Lower leg skin (tissue), 4 donors: Measurements from ENCODE around the gene MYADML2. TPM values are rescaled to one million over a fixed set of nuclear protein-coding genes. Genes with fewer than 3 reads are reported as not detected.
"Not testable (repeated sequence)": the region's sequence is repeated elsewhere in the genome, so short reads cannot be mapped to it uniquely, and the experiment has no call there.

Source experiments
- DNase-seq, 2 donors: peaks; one replicate each; pipeline ENCODE4 v3.0.0-alpha.2; 2019; ENCODE audit warnings: low spot score in 2 of 2
- H3K4me3 ChIP-seq: fragments of 200-600 bp; sonication (generic); 2 replicates; pipeline ENCODE4 v1.5.1; 2017; ENCODE audit warnings: mild to moderate bottlenecking, low read depth; ENCODE audit not compliant: poor library complexity, severe bottlenecking
- POLR2A ChIP-seq, 2 donors: fragments of 450-650 bp; IDR thresholded peaks; one replicate each; pipeline ENCODE4 v1.6.1; 2016 to 2017; ENCODE audit warnings: antibody characterized with exemption in 2 of 2, mild to moderate bottlenecking in 1 of 2, moderate library complexity in 1 of 2
- WGBS, 2 donors: methylation state at CpG; one replicate each; pipeline ENCODE4 v1.1.5; 2018; 5-methylcytosine and 5-hydroxymethylcytosine counted together
- intact Hi-C: fragments of 100-400 bp; cut with DNase I; formaldehyde crosslinking; loops from one replicate; pipeline ENCODE4 v1.15.0; 2023; ENCODE audit warnings: low total_unique reads
- total RNA-seq, 4 donors: library from RNA; depleted of rRNA; stranded (reverse); fragments of >200 nt; gene quantifications; one replicate each; pipeline ENCODE4 v1.1.0, GENCODE V29; 2016
- TF ChIP-seq, protein P1 (sequence below), 3 donors: fragments of 450-650 bp; IDR thresholded peaks; one replicate each; pipeline ENCODE4 v1.5.1; 2016; ENCODE audit warnings: antibody characterized with exemption in 3 of 3, mild to moderate bottlenecking in 3 of 3, moderate library complexity in 2 of 3

MYADML2 gene
- total RNA-seq, 4 donors from 2014 or later: not detected

- 86 to 90% methylated on average over 19 to 21 of the region's 21 CpGs for WGBS, 2 donors
- no peak overlapping the region for H3K4me3 ChIP-seq
- intact Hi-C loops: no loop called here
- TF ChIP-seq POLR2A (IDR thresholded peaks at IDR 0.05): no peak
- TF ChIP-seq, protein P1, sequence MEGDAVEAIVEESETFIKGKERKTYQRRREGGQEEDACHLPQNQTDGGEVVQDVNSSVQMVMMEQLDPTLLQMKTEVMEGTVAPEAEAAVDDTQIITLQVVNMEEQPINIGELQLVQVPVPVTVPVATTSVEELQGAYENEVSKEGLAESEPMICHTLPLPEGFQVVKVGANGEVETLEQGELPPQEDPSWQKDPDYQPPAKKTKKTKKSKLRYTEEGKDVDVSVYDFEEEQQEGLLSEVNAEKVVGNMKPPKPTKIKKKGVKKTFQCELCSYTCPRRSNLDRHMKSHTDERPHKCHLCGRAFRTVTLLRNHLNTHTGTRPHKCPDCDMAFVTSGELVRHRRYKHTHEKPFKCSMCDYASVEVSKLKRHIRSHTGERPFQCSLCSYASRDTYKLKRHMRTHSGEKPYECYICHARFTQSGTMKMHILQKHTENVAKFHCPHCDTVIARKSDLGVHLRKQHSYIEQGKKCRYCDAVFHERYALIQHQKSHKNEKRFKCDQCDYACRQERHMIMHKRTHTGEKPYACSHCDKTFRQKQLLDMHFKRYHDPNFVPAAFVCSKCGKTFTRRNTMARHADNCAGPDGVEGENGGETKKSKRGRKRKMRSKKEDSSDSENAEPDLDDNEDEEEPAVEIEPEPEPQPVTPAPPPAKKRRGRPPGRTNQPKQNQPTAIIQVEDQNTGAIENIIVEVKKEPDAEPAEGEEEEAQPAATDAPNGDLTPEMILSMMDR (IDR thresholded peaks at IDR 0.05): no peak
- DNase-seq: no peak
Observed at GRCh38 chr17:81984773-81985410, 37.9 kb upstream of the MYADML2 start.

DNA sequence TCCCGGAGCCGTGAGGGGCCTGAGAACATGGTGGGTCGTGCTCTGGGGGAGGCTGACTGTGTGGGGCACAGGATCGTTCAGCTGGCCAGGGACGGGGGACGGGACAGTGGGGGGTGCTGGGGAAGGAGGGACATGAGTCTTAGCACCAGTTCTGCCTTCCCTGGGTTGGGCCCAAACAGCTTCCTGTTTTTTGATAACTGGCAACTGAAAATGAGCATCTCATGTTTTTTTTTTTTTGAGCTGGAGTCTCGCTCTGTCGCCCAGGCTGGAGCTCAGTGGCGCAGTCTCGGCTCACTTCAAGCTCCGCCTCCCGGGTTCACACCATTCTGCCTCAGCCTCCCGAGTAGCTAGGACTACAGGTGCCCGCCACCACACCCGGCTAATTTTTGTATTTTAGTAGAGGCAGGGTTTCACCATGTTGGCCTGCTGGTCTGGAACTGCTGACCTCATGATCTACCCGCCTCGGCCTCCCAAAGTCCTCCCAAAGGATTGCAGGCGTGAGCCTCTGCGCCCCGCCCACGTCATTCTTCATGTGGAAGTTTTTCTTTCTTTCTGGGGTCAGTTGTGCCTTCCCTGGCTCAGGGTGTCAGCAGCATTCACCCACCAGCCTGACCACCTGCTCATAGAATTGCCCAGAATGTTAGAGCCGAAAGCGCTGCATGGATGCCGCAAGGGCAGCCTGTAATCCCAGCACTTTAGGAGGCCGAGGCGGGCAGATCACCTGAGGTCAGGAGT, 36.8 kb upstream of the MYADML2 start:
- TF ChIP-seq, protein P1 (IDR thresholded peaks at IDR 0.05): no peak
- no peak for TF ChIP-seq POLR2A (IDR thresholded peaks at IDR 0.05)
- DNase-seq: no peak
- WGBS, 2 donors: 92 to 96% methylated on average over 26 of the region's 26 CpGs
- intact Hi-C loops: no loop called here
- no peak overlapping the region for H3K4me3 ChIP-seq

GRCh38 chr17:81983011-81983638, 36.1 kb upstream of the MYADML2 start:
- no peak for DNase-seq
- H3K4me3 ChIP-seq: no peak overlapping the region
- WGBS, 2 donors: 90 to 91% methylated on average over 34 to 35 of the region's 35 CpGs
- intact Hi-C loops: no loop called here
- no peak for TF ChIP-seq POLR2A (IDR thresholded peaks at IDR 0.05)
- TF ChIP-seq, protein P1 (IDR thresholded peaks at IDR 0.05): no peak

DNA sequence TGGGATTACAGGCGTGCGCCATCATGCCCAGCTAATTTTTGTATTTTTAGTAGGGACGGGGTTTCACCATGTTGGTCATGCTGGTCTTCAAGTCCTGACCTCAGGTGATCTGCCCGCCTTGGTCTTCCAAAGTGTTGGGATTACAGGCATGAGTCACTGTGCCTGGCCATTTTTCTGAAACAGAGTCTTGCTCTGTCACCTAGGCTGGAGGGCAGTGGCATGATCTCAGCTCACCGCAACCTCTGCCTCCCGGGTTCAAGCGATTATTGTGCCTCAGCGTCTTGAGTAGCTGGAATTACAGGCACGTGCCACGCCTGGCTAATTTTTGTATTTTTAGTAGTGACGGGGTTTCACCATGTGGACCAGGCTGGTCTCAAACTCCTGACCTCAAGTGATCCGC, 34.5 kb upstream of the MYADML2 start:
- DNase-seq, H3K4me3 ChIP-seq, intact Hi-C loops: not testable (repeated sequence)
- 94 to 95% methylated on average over 12 of the region's 12 CpGs for WGBS, 2 donors

- 73 to 75% methylated on average over 9 of the region's 9 CpGs for WGBS, 2 donors
- intact Hi-C loops: no loop called here
Observed at GRCh38 chr17:81980707-81981343, 33.8 kb upstream of the MYADML2 start.

More at GRCh38 chr17:81980707-81981343, 33.8 kb upstream of the MYADML2 start:
- TF ChIP-seq, protein P1 (IDR thresholded peaks at IDR 0.05): no peak
- TF ChIP-seq POLR2A (IDR thresholded peaks at IDR 0.05): no peak
- no peak for DNase-seq
- no peak overlapping the region for H3K4me3 ChIP-seq
